Measurements from ENCODE around the gene SNX5.

Gene SNX5

DNA sequence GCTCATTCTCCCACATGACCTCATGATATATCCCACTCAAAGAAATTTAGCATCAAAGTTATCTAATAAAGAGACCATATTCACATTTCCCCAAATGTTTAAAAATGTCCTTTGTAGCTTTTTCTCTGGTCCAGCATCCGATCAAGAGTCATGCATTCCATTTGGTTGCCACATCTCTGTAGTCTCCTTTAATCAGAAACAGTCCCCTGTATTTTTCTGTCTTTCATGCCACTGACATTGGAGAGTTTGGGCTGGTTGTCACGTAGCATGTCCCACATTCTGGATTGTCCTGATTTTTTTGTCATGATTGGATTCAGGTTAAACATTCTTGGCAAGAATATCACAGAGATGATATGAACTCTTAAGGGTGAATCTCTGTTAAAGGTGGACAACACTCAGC lies 55.7 kb downstream of the SNX5 start:
- DNase-seq = no peak

DNA sequence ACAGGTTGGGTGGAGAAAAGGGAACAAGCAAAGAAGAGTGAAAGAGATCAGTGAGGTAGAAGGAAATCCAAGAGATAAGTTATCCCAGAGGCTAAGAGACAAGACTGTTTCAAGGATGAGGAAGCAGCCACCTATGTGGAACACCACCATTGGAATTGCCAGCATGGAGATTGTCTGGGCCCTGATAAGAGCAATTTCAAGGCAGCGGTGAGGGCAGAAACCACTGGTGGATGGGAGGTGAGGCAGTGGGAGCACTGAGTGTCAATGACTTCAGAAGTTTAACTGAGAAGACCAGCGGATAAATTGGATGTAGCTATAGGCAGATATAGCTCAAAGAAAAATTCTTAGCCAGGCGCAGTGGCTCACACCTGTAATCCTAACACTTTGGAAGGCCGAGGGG lies 56.7 kb downstream of the SNX5 start:
- DNase-seq = no peak

DNA sequence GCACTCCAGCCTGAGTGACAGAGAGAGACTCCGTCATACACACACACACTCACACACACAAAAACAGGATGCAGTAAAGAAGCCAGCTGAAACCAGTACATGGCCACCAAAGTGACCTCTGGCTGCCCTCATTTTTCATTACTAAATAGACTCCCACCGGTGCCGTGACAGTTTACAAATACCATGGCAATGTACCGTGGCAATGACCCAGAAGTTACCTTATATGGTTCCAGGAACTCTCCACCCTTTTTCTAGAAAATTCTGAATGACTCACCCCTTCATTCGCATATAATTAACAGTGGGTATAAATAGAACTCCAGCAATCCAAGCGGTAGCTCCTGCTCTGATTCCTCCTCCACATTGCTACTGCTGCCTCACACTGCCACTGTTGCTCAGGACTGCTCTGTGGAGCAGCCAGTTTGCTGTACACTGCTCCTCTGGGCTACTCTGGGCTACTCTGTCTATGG lies 57.7 kb downstream of the SNX5 start:
- DNase-seq = no peak

DNA sequence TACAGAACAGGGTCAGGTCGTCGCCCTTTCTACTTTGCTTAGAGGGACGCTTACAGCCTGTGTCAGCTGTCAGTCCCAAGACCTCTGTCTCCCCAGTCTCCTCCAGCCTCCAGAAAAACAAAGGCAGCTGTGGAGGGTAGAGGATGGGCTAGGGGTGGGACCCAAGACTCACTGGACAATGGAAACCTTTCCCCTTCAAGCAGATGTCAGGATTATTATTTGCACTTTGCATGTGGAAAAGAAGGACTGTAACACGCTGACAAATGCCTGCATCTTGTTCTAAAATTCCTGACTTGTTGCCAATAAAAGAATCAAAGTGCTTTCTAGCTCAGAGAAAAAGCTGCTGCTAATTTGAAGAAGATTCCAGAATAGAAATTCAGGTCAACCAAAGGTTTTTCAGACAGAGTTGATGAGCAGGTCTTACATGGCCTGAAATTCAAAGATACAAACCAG lies 58.7 kb downstream of the SNX5 start:
- no peak for DNase-seq

DNA sequence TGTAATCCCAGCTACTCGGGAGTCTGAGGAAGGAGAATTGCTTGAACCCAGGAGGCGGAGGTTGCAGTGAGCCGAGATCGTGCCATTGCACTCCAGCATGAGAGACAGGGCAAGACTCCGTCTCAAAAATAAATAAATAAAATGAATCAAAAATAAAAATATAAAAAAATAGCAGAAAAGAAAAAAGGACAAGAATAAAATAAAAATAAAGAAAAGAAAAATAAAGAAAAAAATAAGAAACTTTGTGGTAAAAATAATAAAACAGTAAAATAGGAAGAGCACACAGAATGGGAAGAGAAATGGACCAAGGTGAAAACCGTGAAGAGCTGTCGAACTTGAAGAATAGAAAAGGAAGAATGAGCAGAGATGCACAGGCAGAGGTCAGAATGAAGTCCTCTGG lies 63.0 kb downstream of the SNX5 start:
- no peak for DNase-seq

DNA sequence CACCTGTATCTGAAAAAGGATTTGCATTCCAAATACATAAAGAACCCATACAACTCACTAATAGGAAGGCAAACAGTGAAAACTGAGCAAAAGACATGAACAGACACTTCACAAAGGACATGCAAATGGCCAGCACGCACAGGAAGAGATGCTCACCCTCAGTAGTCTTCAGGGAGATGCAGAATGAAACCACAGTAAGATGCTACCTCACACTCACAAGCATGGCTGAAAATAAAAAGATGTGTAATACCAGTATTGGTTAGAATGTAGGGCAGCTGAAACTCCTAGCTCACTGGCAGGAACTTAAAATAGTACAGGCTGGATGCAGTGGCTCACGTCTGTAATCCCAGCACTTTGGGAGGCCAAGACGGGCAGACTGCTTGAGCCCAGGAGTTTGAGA lies 64.6 kb downstream of the SNX5 start:
- DNase-seq = no peak

DNA sequence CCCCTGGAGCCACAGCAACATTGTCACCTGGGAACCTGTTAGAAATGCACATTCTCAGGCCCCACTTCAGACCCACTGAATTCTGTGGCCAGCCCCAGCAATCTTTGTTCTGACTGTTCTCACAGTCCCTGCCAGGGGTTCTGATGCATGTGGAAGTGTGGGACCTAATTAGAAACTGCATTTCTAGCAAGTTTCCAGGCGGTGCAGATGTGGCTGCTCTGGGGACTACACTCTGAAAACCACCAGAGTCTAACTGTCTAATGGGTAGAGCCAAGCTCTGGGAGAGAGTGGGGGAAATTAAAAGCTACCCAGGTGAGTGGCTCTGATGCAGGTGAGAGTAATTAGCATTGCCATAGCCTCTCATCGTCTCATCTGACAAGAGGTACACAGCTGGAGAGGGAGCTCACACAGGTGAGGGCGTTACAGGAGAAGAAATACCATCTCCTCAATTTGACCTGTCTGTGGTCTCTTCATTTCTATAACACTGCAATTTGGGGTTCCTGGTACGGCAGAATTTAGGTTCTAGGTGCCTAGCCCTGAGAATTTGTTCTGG lies 66.0 kb downstream of the SNX5 start:
- no peak for DNase-seq

DNA sequence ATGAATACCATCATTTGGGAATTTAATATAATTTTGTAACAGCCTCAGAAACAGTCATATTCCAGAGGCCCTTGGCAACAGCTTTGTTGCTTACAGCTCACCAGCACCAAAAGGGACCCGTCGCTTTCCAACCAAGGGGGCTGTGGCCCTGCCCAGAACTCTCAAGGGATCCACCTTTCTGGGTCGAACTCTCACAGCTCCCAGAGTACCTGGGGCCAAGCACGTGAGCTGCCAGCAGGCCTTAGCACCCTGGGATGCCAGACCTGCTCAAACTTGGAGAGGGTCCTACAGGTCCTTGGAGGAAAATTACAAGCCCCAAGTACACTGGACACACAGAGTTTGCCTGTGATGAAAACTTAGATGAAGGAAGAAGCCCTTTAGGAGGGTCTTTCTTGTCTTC lies 66.6 kb downstream of the SNX5 start:
- DNase-seq = no peak

DNA sequence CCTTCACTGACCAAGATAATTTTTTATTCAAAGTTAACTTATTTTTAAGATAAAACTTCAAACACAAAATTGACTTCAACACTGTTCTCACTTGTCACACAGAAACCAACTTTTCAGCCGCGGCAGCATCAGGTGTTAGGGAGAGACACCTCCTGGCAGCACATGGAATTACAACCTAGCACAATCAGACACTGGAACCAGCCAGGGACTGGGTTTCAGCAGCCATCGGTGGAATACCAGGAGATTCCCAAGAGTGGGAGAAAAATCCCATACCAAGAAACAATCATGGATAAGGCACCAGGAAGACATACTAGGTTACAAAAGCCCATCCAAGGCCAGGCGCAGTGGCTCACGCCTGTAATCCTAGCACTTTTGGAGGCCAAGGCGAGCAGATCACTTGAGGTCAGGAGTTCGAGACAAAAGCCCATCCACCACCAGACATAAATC lies 70.0 kb downstream of the SNX5 start:
- no peak for DNase-seq

DNA sequence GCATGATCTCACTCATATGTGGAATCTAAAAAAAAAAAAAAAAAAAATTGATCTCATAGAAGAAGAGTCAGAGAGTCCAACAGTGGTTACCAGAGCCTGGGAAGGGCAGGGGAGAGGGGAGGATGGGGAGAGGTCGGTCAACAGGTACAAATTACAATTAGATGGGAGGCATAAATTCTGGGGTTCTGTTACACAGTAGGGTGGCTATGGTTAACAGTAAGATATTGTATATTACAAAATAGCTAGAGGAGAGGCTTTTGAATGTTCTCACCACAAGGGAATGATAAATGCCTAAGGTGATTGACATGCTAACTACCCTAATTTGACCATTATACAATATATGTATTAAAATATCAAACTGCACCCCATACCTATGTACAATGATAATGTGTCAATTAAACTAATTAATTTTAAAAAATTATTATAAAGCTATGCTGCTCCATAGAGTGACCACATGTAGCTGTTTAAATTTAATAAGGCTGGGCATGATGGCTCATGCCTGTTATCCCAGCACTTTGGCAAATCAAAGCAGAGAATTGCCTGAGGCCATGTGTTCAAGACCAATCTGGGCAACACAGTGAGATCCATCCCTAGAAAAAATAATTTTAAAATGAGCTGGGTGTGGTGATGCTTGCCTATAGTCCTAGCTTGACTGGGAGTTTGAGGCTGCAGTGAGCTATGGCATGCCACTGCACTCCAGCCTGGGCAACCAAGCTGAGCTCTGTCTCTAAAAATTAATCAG lies 70.9 kb downstream of the SNX5 start:
- no peak for DNase-seq

DNA sequence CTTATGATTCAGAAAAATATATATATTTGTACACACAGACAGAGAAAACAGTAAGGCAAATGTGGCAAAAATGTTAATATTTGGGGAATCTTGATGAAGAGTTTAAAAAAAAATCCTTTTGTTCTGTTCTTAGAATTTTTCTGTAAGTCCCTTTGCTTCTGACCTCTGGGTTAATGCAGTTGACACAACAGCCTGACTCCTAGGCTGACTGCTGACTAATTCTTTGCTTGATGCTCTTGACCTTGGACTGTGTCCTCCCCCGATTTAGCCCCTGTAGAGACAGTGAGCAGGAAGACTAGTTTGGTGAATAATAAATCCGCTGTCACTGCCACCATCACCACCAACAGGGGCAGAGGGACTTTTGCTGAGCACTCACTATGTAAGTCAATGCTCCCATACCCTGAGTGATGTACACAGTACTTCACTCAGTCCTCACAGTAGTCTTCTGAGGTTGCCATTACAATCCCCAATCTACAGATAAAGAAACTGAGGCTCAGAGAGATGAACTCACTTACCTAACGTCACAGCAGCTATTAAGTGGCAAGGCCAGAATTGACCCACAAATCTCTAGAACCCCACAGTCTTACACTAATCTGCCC lies 71.7 kb downstream of the SNX5 start:
- no peak for DNase-seq

DNA sequence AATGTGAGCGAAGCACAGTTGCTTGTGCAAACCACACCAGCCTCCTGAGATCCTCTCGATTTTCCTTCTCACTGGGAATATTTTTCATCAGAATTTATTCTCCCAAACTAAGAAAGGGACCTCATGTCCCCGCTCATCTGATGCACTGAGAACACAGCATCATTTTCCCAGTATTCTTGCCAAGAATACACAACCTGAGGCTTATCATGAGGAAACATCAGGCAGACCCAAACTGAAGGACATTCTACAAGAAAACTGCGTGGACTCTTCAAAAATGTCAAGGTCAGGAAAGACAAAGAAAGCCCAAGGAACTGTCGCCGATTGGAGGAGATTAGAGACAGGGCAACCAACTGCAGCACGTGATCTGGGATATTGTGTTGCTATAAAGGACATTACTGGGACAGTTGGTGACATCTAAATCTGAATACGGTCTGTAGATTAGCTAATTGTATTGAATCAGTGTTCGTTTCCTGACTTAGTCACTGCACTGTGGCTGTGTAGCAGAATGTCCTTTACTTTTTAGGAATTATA lies 72.3 kb downstream of the SNX5 start:
- DNase-seq = no peak

DNA sequence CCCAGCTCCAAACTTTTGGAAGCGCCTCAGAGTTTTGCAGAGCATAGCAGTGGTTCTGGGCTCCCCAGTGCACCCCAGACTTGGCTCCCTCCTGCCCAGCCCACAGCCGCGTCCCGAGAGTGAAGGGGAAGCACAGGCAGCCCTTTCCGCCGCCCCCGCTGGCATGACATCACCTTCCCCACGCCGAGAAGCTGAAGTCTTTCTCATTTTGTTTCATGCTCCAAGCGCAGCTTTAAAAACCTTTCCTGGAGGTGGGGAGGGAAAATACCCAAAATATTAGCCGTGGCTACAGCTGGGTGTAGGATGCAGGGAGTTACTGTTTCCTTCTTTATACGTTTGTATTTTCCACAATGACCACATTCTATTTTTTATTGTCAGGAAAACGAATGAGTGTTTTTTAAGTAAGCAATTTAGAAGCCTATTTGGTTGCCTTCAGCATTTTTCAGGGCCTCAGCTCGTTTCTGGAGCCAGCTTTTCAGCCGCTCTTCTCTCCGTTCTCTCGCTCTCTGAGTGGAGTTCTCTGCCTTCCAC lies 72.9 kb downstream of the SNX5 start:
- no peak for DNase-seq

DNA sequence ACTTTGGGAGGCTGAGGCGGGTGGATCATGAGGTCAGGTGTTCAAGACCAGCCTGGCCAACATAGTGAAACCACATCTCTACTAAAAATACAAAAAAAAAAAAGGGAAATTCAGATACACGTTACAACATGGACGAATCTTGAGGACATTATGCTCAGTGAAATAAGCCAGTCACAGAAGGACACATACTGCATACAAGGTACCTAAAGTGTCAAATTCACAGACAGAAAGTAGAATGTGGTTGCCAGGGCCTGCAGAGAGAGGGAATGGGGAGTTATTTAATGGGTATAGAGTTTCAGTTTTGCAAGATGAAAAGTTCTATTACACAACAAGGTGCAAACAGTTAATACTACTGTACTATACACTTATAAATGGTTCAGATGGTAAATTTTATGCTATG lies 75.1 kb downstream of the SNX5 start:
- no peak for DNase-seq

DNA sequence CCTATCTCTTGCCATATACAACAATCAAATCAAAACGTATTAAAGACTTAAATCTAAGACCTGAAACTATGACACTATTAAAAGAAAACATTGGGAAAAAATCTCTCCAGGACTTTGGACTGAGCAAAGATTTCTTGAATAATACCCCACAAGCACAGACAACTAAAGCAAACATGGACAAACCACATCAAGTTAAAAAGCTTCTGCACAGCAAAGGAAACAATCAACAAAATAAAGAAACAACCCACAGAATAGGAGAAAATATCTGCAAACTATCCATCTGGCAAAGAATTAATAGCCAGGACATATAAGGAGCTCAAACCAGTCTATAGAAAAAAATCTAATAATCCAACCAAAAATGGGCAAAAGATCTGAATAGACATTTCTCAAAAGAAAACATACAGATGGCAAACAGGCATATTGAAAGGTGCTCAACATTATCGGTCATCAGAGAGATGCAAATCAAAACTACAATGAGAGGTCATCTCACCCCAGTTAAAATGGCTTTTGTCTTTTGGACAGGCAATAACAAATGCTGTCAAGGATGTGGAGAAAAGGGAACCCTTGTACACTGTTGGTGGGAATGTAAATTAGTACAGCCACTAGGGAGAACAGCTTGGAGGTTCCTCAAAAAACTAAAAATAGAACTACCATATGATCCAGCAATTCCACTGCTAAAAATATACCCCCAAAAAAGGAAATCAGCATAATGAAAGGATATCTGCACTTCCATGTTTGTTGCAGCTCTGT lies 76.2 kb downstream of the SNX5 start:
- no peak for DNase-seq

Data from COR-L47 (cell line).